Pons (tissue), 1 donor: ENCODE data around the gene ATP2A1.
"Not testable (repeated sequence)": the region's sequence is repeated elsewhere in the genome, so short reads cannot be mapped to it uniquely, and the experiment has no call there.

Experiments
- DNase-seq: peaks from one replicate; pipeline ENCODE4 v3.0.0-alpha.2; 2016; ENCODE audit warnings: low spot score

Gene ATP2A1

DNA sequence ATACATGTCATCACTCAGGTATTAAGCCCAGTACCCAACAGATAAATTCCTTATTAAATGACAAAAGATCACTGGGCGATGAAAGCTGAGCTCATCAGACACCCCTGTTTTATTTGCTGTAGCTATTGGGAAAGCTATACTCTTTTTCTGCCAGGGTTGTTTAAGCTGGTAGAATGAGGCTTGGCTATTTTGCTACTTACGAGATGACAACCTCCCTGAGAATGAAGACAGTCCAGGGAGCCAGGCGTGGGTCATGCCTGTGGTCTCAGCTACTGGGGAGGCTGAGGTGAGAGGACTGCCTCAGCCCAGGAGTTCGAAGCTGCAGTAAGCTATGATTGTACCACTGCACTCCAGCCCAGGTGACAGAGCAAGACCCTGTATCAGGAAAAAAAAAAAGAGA lies 19.0 kb upstream of the ATP2A1 start:
- DNase-seq: no peak

GRCh38 chr16:28863929-28864793 lies 14.1 kb upstream of the ATP2A1 start:
- DNase-seq: no peak

DNA sequence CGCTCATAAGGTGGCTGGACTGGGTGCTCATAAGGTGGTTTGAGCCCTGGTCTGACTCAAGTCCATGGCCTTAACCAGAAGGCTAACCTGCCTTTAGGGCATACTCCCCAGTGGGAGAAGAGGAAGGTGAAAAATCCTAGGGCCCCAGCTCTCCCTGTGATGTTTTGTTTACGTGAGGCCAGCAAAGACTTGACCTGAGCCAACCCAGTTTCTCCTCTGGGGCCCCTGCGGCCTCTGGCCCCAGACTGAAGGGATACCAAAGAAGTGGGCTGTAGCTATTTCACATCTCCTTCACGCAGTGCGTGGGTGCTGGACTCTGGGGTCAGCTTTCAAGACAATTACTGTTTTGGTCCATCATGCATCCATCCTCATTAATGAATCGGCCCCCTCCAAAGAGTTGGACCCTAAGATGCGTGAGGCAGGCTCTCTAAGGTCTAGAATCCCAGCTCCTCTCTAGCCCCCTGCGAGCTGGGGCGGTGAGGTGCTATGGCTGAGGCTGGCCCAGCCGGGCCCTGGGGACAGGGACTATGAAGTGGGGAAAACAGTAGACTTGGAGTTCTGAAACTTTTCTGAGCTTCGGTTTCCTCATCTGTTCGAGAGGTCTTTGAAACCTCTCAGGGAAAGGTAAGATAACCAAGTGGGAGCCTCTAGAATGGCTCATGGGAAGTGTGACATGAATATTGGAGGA lies 13.1 kb upstream of the ATP2A1 start:
- DNase-seq: no peak

DNA sequence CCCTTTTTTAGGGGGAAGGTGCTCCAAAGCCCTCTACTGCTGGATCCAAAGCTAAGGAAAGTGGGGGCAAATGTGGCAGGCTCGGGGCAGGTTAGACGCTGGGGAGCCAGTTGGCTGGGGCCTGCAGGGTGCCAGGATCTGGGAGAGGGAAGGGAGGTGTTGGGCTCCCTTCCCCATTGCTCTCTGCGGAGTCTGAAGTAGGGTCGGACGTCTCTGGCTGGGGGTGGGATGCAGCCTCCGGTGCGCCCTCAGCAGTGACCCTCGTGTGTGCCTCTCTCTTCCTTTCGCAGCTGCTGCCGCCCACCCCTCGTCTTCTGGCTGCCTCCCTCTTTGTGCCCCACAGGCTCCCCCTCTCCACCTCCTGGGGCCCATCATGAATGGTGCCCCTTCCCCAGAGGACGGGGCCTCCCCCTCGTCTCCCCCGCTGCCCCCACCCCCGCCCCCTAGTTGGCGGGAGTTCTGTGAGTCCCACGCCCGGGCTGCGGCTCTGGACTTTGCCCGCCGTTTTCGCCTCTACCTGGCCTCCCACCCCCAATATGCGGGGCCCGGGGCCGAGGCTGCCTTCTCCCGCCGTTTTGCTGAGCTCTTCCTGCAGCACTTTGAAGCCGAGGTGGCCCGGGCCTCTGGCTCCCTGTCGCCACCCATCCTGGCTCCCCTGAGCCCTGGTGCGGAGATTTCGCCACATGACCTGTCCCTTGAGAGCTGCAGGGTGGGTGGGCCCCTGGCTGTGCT lies 12.4 kb upstream of the ATP2A1 start:
- DNase-seq: no peak

DNA sequence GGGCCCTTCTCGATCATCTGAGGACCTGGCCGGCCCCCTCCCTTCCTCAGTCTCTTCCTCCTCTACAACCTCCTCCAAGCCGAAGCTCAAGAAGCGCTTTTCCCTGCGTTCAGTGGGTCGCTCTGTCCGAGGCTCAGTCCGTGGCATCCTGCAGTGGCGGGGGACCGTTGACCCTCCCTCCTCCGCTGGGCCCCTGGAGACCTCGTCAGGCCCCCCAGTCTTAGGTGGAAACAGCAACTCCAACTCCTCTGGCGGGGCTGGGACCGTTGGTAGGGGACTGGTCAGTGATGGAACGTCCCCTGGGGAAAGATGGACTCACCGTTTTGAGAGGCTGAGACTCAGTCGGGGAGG lies 11.9 kb upstream of the ATP2A1 start:
- no peak for DNase-seq

DNA sequence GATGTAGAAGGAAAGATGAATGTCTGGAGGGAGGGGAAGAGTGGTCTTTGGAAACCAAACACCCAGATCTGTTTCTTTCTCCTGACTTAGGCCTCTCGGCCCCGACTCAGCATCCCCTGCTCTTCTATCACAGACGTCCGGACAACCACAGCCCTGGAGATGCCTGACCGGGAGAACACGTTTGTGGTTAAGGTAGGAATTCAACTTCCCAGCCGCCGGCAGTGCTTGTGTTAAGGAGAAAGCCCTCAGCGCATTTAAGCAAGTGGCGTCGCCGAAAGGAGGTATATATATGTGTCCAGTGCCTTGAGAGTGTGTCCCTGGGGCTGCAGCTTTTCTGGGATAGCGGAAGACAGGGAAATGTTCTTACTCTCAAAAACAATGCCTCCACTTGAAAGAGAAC lies 11.0 kb upstream of the ATP2A1 start:
- DNase-seq: no peak

- DNase-seq: not testable (repeated sequence)
Measured at GRCh38 chr16:28867646-28868045, 10.6 kb upstream of the ATP2A1 start.

DNA sequence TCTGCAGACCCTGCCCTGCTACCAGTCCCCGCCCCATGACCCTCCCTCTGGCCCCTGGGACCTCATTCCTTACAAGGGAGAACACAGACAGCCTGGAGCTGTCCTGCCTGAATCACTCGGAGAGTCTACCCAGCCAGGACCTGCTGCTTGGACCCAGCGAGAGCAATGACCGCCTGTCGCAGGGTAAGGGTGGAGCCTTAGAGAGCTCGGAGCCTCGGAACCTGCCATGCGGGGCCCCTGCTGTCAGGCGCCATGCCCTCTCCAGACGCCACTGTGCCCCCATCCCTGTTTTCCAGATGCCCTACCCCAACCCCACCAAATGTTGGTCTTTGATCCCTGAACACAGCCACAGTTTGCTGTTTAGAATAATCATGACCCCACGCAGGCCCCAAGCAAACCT lies 9.1 kb upstream of the ATP2A1 start:
- DNase-seq: no peak

DNA sequence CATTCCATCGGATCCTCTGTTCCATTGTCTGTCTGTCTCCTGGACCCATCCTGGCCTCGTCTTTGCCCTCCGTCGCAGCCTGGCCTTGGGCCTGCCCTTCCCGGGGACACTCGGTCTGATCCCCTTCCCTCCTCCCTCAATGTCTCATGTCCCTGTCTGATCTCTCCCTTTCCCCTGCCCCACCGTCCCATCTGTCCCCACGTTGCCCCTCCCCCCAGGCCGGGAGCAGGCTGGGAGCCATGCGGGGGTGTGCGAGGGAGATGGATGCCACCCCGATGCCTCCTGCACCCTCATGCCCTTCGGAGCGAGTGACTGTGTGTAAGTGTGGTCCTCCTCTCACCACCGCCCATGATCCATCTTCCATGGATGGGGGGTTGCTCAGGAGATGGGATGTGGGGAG lies 5.3 kb upstream of the ATP2A1 start:
- DNase-seq: no peak

GRCh38 chr16:28873543-28874201 lies 4.6 kb upstream of the ATP2A1 start:
- DNase-seq: no peak

- no peak for DNase-seq
Measured at GRCh38 chr16:28874406-28874805, 3.9 kb upstream of the ATP2A1 start.

DNA sequence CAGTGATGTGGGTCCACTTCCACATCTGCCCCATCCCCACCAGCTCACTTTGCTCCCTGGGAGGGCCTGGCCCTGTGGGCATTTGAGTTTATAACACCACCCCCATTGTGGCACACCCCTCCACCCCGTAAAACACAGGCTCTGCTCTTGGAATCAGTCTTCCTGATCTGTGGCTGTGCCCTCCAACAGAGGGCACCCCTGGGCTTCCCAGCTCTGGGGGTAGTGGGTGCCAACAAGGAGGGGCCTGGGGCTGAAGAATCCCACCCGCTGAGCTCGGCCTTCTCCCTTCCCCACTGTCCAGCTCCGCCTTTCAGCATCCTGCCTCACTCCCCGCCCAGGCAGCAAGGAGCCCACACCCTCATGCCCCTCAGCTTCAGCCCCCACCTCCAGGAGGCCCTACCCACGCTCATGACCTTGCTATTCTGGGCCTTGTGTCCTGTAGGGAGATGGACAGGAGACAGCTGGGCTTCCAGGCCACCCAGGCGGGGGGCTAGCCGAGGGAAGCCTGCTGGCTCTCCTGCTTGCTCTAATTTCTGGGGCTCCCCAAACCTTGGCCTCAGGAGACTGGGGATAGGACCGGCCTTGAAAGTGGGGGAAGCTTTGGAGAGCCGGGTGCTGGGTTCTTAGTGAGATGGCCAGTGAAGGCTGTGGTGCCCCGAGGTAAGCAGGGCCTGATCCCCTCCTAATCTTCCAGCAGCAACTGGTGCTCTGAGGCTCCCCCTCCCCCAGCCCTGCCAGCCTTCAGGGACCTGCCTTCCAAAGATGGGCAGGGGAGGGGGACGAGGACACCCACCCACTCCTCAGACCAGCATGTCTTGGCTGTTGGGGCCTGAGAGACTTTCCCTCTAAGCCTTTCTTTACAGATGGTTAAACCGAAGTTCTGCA lies 2.9 kb upstream of the ATP2A1 start:
- no peak for DNase-seq

- no peak for DNase-seq
Measured at GRCh38 chr16:28876019-28876659, 2.1 kb upstream of the ATP2A1 start.

DNA sequence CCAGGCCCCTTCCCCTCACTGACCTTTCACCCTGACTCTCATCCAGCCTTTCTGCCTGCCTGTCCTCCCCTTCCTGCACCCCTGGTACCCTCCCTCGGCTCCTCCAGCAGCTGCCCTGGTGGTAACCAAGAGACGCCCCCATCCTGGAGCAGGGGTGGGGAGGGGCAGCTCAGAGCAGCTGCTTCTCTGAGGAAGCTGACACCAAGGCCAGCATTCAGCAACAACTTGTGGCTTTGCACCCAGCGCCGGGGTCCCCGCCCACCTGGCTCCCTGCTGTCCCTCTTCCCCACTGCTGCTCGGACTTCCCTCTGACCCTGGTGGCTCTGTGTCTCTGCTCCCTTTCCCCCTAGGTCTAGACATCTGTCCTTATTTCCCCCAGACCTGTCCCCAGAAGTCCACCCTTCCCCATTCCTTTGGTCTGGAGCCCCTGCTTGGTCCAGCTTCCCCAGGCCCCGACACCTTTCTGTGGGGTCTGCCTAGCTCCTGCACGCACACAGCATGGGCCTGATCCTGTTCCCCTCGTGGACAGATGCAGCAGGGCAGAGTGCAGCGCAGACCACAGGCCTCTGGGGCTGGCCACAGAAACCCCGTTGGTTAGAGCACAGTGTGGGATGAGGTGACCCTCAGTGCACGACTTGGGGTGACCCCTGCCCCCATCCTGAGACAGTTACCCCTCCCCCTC lies 1.2 kb upstream of the ATP2A1 start:
- DNase-seq: no peak

DNA sequence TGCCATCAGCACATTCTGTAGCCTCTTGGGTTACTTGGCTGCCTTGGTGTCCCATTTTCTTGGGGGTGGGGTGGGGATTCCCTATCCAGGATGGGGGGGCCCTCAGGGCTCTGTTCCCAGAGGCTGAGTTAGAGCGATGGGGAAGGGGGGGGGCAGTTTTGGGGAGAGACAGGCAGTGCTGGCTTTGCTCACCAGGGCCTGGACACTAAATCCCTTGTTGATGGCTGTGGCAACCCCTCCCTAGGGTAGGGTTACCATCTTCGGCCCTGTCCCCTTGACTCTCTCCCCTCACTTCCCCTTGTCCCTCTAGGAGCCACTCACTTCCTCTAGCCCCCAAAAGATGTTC lies 660 bp upstream of the ATP2A1 start:
- no peak for DNase-seq

DNA sequence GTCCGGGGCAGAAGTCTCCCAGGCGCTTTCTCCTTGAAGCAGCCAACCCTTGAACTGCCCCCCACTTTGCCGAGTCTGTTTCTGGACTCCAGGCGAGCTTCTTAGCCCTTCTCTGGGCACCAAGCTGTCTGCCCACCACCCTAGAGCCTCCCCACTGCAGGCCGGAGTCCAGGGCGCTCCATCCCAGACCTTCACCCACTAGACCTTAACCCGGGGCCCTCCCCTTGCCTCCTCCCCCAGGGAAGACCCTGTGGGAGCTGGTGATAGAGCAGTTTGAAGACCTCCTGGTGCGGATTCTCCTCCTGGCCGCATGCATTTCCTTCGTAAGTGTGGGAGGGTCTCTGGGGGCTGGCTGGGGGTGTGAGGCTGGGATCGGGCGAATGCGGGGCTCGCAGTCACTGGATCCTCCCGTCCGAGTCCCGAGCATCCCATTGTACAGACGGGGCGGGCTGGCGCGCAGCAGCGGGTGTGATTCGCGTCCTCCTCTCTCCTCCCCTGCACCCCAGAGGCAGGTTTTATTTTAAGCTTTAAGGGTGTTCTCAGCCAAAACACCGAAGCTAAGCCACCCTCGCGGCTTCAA lies 1.1 kb downstream of the ATP2A1 start:
- no peak for DNase-seq

GRCh38 chr16:28879841-28880588 lies 1.7 kb downstream of the ATP2A1 start:
- DNase-seq: peak; percentile 79

GRCh38 chr16:28880589-28880915 lies 2.3 kb downstream of the ATP2A1 start:
- no peak for DNase-seq

- DNase-seq: no peak
Measured at GRCh38 chr16:28880955-28881354, 2.7 kb downstream of the ATP2A1 start.
